Measurements from ENCODE around the gene UBE3A. TPM values are rescaled to one million over a fixed set of nuclear protein-coding genes. Genes with fewer than 3 reads are reported as not detected.
"Not testable (repeated sequence)": the region's sequence is repeated elsewhere in the genome, so short reads cannot be mapped to it uniquely, and the experiment has no call there.

The UBE3A gene
- total RNA-seq, 1 experiment from 2014 or later, result 121 TPM

DNA sequence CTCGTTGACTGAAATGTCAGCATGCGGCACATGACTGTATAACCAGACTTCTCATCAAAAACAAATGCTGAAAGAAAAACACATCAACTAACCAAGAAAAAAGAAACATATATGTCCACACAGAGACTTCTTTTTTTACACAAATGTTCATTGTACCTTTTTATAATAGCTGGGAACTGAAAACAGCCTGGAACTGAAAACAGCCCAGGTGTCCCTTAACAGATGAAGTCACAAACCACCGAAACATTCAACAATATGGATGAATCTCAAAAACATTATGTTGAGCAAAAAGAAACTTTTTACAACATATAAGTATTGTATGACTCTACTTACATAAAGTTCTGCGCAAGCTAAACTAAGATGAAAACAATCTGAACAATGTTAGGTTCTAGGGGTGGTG is 20.6 kb downstream of the UBE3A start:
- Histone ChIP-seq H3K4me3 (ENCODE audit: low read length) (no peak overlapping the region), H3K9me2 (replicated peaks; ENCODE audit: insufficient read depth, low read length) (no peaks in the 10 kb centered on the region), H3K79me2 (ENCODE audit: low read length) (peaks cover 100% of the 10 kb centered on the region), H3K27ac (ENCODE audit: low read length) (no peak overlapping the region), H3K9ac (ENCODE audit: low read length) (no peak overlapping the region), H4K20me1 (ENCODE audit: insufficient read depth, low read depth, low read length) (no peaks in the 10 kb centered on the region), H3K36me3 (ENCODE audit: insufficient read depth, low read length) (peaks cover 69% of the 10 kb centered on the region), H3K4me1 (ENCODE audit: low read length) (no peaks in the 10 kb centered on the region), H3K4me2 (ENCODE audit: low read depth, low read length, poor library complexity, severe bottlenecking) (no peak overlapping the region), H3K27me3 (ENCODE audit: low read length) (no peaks in the 10 kb centered on the region), H3K9me3 (ENCODE audit: low read length) (peaks cover 16% of the 10 kb centered on the region), H2AFZ (ENCODE audit: low read length) (no peak overlapping the region)
- DNase-seq, result no peak

DNA sequence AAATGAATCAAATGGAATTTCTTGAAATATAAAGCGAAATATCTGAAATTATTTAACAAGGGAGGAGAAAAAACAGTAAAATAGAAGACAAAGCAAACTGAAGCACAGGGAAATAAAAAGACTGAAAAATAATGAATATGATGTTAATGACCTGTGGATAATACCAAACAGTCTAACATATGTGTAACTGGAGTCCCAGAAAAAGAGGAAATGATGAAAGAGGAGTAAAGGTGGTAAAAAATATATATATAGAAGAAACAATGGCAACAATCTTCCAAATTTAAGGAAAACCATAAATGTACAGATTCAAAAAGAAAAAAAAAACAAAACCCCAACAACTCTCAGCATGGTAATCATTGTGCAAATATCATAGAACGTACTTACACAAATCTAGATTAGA is 21.2 kb downstream of the UBE3A start:
- Histone ChIP-seq H4K20me1 (ENCODE audit: insufficient read depth, low read depth, low read length) (no peaks in the 10 kb centered on the region), H3K4me1 (ENCODE audit: low read length) (no peaks in the 10 kb centered on the region)

DNA sequence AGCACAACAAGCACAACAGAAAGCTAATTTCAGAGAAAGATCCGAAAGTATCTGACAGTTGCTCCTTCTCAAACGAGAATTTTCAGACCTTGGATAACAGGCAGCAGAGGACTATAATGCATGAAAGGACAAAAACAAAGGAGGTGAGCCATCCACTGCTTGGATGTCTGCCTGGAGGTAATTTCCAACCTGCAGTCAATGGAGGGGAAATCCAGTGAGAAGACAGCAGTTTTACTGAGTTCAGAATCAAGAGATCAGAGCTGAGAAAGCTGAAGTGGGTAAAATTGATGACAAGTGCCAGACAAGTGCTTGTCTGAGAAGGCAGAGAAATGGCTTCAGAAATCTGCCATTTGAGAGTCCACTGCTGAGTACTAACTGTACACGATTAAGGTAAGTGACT is 22.1 kb downstream of the UBE3A start:
- Histone ChIP-seq H3K9ac (ENCODE audit: low read length) (no peak overlapping the region), H3K27me3 (ENCODE audit: low read length) (no peaks in the 10 kb centered on the region), H2AFZ (ENCODE audit: low read length) (no peak overlapping the region), H4K20me1 (ENCODE audit: insufficient read depth, low read depth, low read length) (no peaks in the 10 kb centered on the region), H3K9me3 (ENCODE audit: low read length) (peaks cover 21% of the 10 kb centered on the region), H3K9me2 (replicated peaks; ENCODE audit: insufficient read depth, low read length) (no peaks in the 10 kb centered on the region), H3K4me1 (ENCODE audit: low read length) (no peaks in the 10 kb centered on the region), H3K79me2 (ENCODE audit: low read length) (peaks cover 100% of the 10 kb centered on the region), H3K27ac (ENCODE audit: low read length) (no peak overlapping the region), H3K4me3 (ENCODE audit: low read length) (no peak overlapping the region), H3K36me3 (ENCODE audit: insufficient read depth, low read length) (peaks cover 76% of the 10 kb centered on the region), H3K4me2 (ENCODE audit: low read depth, low read length, poor library complexity, severe bottlenecking) (no peak overlapping the region)
- DNase-seq, result no peak

More for the DNA sequence above, 21.2 kb downstream of the UBE3A start:
- Histone ChIP-seq H3K9ac (ENCODE audit: low read length) (no peak overlapping the region), H3K79me2 (ENCODE audit: low read length) (peaks cover 100% of the 10 kb centered on the region), H3K27ac (ENCODE audit: low read length) (no peak overlapping the region), H3K27me3 (ENCODE audit: low read length) (no peaks in the 10 kb centered on the region), H3K9me2 (replicated peaks; ENCODE audit: insufficient read depth, low read length) (no peaks in the 10 kb centered on the region), H2AFZ (ENCODE audit: low read length) (no peak overlapping the region), H3K9me3 (ENCODE audit: low read length) (peaks cover 19% of the 10 kb centered on the region), H3K36me3 (ENCODE audit: insufficient read depth, low read length) (peaks cover 71% of the 10 kb centered on the region), H3K4me3 (ENCODE audit: low read length) (no peak overlapping the region), H3K4me2 (ENCODE audit: low read depth, low read length, poor library complexity, severe bottlenecking) (no peak overlapping the region)
- no peak for DNase-seq

DNA sequence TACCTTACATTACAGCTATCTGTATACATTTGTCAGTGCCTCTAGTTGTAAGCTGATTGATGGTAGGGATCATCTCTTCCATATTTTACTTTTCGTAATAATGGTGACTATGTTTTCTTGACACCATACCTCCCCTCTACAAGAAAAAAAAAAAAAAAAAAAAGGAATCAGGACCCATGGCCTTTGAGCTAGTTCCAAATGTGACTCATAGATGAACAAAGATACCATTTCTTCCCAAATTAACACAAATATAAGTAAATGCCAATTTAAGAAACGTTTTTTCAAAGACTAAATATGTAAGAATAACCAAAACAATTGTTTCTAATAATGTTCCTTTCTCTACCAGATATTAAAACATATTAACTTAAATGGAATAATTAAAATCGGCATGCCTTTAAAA is 23.1 kb downstream of the UBE3A start:
- no peak overlapping the region for H3K4me3 ChIP-seq (ENCODE audit: low read length)
- H3K27me3 ChIP-seq (ENCODE audit: low read length), result no peaks in the 10 kb centered on the region
- H3K4me2 ChIP-seq (ENCODE audit: low read depth, low read length, poor library complexity, severe bottlenecking), result no peak overlapping the region
- peaks cover under 1% of the 10 kb centered on the region for H3K4me1 ChIP-seq (ENCODE audit: low read length)
- peaks cover 70% of the 10 kb centered on the region for H3K36me3 ChIP-seq (ENCODE audit: insufficient read depth, low read length)
- peaks cover 100% of the 10 kb centered on the region for H3K79me2 ChIP-seq (ENCODE audit: low read length)
- no peak overlapping the region for H2AFZ ChIP-seq (ENCODE audit: low read length)
- H3K9ac ChIP-seq (ENCODE audit: low read length), result no peak overlapping the region
- no peaks in the 10 kb centered on the region for H3K9me2 ChIP-seq (replicated peaks; ENCODE audit: insufficient read depth, low read length)
- peaks cover 16% of the 10 kb centered on the region for H3K9me3 ChIP-seq (ENCODE audit: low read length)
- no peak for DNase-seq
- H4K20me1 ChIP-seq (ENCODE audit: insufficient read depth, low read depth, low read length), result no peaks in the 10 kb centered on the region
- no peak overlapping the region for H3K27ac ChIP-seq (ENCODE audit: low read length)

DNA sequence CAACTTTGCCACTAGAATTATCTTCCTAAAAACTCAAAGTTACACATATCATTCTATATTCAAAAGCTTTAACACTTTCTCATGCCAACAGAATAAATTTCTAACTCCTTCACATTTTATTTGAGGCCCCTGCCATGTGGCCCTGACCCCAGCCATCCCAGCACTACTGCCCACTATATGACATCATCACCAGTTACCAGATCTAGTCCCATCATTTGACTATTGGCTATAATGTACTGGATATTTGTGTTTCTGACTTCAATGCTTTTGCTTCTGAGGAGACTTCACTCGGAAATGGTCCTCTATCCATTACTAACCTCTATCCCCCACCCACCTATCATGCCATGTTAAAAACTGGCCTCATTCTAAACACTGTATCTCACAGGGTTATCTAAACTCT is 23.6 kb downstream of the UBE3A start:
- Histone ChIP-seq H3K9me3 (ENCODE audit: low read length) (peaks cover 16% of the 10 kb centered on the region), H4K20me1 (ENCODE audit: insufficient read depth, low read depth, low read length) (no peaks in the 10 kb centered on the region), H3K79me2 (ENCODE audit: low read length) (peaks cover 100% of the 10 kb centered on the region), H3K9me2 (replicated peaks; ENCODE audit: insufficient read depth, low read length) (no peaks in the 10 kb centered on the region), H3K4me2 (ENCODE audit: low read depth, low read length, poor library complexity, severe bottlenecking) (no peak overlapping the region), H3K4me1 (ENCODE audit: low read length) (peaks cover 5% of the 10 kb centered on the region), H3K36me3 (ENCODE audit: insufficient read depth, low read length) (peaks cover 70% of the 10 kb centered on the region), H3K9ac (ENCODE audit: low read length) (no peak overlapping the region), H3K27ac (ENCODE audit: low read length) (no peak overlapping the region), H2AFZ (ENCODE audit: low read length) (no peak overlapping the region), H3K27me3 (ENCODE audit: low read length) (no peaks in the 10 kb centered on the region), H3K4me3 (ENCODE audit: low read length) (no peak overlapping the region)
- no peak for DNase-seq

DNA sequence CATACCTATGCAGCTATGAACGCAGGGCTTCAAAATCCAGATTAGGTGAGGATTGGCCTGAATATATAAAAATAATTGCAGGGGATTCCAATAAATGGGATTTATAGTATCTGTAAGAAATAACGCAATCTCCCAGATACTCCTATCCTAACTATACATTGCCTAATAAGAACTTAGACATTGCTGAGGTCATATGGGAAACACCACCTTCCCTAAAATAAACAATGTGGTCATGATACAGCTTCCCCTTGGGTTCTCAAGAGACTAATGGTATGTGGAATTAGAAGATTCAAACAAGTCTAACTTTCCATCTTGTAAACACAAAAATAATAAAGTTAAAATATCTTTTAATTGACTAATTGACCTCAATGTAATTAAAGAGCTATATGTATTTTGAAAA is 28.2 kb downstream of the UBE3A start:
- Histone ChIP-seq H3K27ac (ENCODE audit: low read length) (peak overlapping the region; percentile 86; the same call in 1 of the 2 replicates), H3K4me1 (ENCODE audit: low read length) (peaks cover 45% of the 10 kb centered on the region), H3K9ac (ENCODE audit: low read length) (no peak overlapping the region), H3K9me3 (ENCODE audit: low read length) (peaks cover 8% of the 10 kb centered on the region), H3K36me3 (ENCODE audit: insufficient read depth, low read length) (peaks cover 64% of the 10 kb centered on the region), H3K79me2 (ENCODE audit: low read length) (peaks cover 100% of the 10 kb centered on the region), H3K9me2 (replicated peaks; ENCODE audit: insufficient read depth, low read length) (no peaks in the 10 kb centered on the region), H3K4me3 (ENCODE audit: low read length) (no peak overlapping the region), H4K20me1 (ENCODE audit: insufficient read depth, low read depth, low read length) (no peaks in the 10 kb centered on the region), H3K27me3 (ENCODE audit: low read length) (no peaks in the 10 kb centered on the region), H3K4me2 (ENCODE audit: low read depth, low read length, poor library complexity, severe bottlenecking) (no peak overlapping the region), H2AFZ (ENCODE audit: low read length) (no peak overlapping the region)
- DNase-seq, result no peak

DNA sequence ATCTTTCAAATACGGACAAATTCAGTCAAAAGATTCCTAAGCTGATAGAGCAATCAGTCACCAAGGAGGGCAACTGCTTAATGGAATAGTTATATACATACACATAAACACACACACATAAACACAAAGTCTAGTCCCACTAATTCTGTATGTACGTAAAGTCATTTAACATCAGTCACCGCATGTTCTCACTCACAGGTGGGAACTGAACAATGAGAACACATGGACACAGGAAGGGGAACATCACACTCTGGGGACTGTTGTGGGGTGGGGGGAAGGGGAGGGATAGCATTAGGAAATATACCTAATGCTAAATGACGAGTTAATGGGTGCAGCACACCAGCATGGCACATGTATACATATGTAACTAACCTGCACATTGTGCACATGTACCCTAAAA is 29.1 kb downstream of the UBE3A start:
- H3K79me2 ChIP-seq (ENCODE audit: low read length), result peaks cover 100% of the 10 kb centered on the region
- H3K36me3 ChIP-seq (ENCODE audit: insufficient read depth, low read length), result peaks cover 68% of the 10 kb centered on the region
- not testable (repeated sequence) for H3K4me3 ChIP-seq (ENCODE audit: low read length); H3K4me2 ChIP-seq (ENCODE audit: low read depth, low read length, poor library complexity, severe bottlenecking); H2AFZ ChIP-seq (ENCODE audit: low read length); H3K9me3 ChIP-seq (ENCODE audit: low read length); H4K20me1 ChIP-seq (ENCODE audit: insufficient read depth, low read depth, low read length); H3K9ac ChIP-seq (ENCODE audit: low read length); H3K27me3 ChIP-seq (ENCODE audit: low read length); H3K9me2 ChIP-seq (replicated peaks; ENCODE audit: insufficient read depth, low read length); DNase-seq
- peak overlapping the region; percentile 86 for H3K27ac ChIP-seq (ENCODE audit: low read length)
- H3K4me1 ChIP-seq (ENCODE audit: low read length), result peaks cover 55% of the 10 kb centered on the region

DNA sequence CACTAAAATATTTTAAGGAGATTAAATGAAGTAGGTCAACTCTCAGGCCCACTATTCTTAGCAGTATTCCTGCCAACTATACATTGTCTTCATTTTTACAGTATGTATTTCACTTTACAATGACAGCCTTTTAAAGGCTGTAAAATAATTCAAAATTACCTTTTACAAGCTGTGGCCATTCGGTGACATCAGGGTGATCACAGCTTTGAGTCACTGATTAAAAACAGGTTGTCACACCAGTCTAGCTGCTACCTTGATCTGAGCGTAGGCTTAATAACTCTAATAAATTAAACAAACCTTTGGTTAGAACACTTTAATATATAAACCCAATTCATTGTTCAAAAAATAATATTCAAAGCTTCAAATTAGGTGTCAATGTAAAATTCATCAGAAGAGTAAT is 29.9 kb downstream of the UBE3A start:
- H3K79me2 ChIP-seq (ENCODE audit: low read length), result peaks cover 100% of the 10 kb centered on the region
- H3K9me3 ChIP-seq (ENCODE audit: low read length), result peaks cover 10% of the 10 kb centered on the region
- no peaks in the 10 kb centered on the region for H3K9me2 ChIP-seq (replicated peaks; ENCODE audit: insufficient read depth, low read length)
- no peak for DNase-seq
- H3K36me3 ChIP-seq (ENCODE audit: insufficient read depth, low read length), result peaks cover 71% of the 10 kb centered on the region
- H3K4me2 ChIP-seq (ENCODE audit: low read depth, low read length, poor library complexity, severe bottlenecking), result no peak overlapping the region
- no peak overlapping the region for H2AFZ ChIP-seq (ENCODE audit: low read length)
- H3K4me3 ChIP-seq (ENCODE audit: low read length), result no peak overlapping the region
- no peaks in the 10 kb centered on the region for H3K27me3 ChIP-seq (ENCODE audit: low read length)
- no peak overlapping the region for H3K9ac ChIP-seq (ENCODE audit: low read length)
- no peaks in the 10 kb centered on the region for H4K20me1 ChIP-seq (ENCODE audit: insufficient read depth, low read depth, low read length)
- H3K4me1 ChIP-seq (ENCODE audit: low read length), result peaks cover 63% of the 10 kb centered on the region
- H3K27ac ChIP-seq (ENCODE audit: low read length), result peak overlapping the region; percentile 86

DNA sequence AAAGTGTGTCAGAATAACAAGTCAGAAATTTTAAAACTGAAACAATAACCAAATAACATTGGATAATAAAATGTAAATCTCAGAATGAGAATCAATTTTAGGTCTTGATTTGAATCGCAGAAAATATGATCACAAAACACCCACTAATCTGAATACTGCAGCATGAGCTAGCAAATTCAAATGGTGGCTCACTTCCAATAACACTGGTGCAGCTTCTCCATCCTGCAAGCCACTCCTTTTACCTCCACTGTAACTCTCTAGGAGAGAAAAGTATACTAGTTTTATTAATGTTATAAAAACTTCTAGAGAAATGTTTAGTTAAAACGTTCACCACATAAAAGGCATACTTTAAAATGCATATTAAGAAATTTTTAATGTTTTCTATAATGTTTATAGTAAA is 30.4 kb downstream of the UBE3A start:
- Histone ChIP-seq H3K4me1 (ENCODE audit: low read length) (peaks cover 68% of the 10 kb centered on the region), H3K4me2 (ENCODE audit: low read depth, low read length, poor library complexity, severe bottlenecking) (no peak overlapping the region), H3K9me2 (replicated peaks; ENCODE audit: insufficient read depth, low read length) (no peaks in the 10 kb centered on the region), H3K36me3 (ENCODE audit: insufficient read depth, low read length) (peaks cover 74% of the 10 kb centered on the region), H2AFZ (ENCODE audit: low read length) (no peak overlapping the region), H4K20me1 (ENCODE audit: insufficient read depth, low read depth, low read length) (no peaks in the 10 kb centered on the region), H3K27ac (ENCODE audit: low read length) (peak overlapping the region; percentile 86), H3K27me3 (ENCODE audit: low read length) (no peaks in the 10 kb centered on the region), H3K4me3 (ENCODE audit: low read length) (no peak overlapping the region), H3K79me2 (ENCODE audit: low read length) (peaks cover 100% of the 10 kb centered on the region), H3K9ac (ENCODE audit: low read length) (no peak overlapping the region), H3K9me3 (ENCODE audit: low read length) (peaks cover 10% of the 10 kb centered on the region)
- DNase-seq, result no peak
